ENCODE measurements around the gene LYZL4.

Gene LYZL4

DNA sequence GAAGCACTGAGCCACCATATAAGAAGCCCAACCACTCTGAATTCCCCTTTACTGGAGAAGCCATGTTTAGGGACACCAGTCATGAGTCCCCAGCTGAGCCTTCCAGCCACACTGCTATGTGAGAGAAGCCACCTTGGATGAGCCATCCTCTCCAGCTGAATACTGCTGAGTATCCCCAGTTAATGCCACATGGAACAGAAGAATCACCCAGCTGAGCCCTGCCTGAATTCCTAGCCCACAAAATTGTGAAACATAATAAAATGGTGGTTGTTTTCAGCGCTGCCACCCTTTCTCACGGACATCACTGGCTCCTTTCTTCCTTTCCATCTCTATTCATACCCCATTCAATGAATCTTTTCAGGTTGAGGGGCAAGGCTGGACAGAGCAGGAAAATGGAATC, 22.1 kb upstream of the LYZL4 start:
- H3K4me1 ChIP-seq = no peaks in the 10 kb centered on the region
- H3K27me3 ChIP-seq (ENCODE audit: control insufficient read depth, insufficient read depth, low read length) = no peaks in the 10 kb centered on the region
- H3K36me3 ChIP-seq (ENCODE audit: control insufficient read depth, insufficient read depth, low read length) = no peaks in the 10 kb centered on the region
- H3K9me3 ChIP-seq (ENCODE audit: control insufficient read depth, low read length) = no peaks in the 10 kb centered on the region
- no peak overlapping the region for H3K4me2 ChIP-seq (ENCODE audit: low read length)
- H3K9ac ChIP-seq = no peak overlapping the region
- no peak overlapping the region for H3K27ac ChIP-seq
- TF ChIP-seq, protein P1, sequence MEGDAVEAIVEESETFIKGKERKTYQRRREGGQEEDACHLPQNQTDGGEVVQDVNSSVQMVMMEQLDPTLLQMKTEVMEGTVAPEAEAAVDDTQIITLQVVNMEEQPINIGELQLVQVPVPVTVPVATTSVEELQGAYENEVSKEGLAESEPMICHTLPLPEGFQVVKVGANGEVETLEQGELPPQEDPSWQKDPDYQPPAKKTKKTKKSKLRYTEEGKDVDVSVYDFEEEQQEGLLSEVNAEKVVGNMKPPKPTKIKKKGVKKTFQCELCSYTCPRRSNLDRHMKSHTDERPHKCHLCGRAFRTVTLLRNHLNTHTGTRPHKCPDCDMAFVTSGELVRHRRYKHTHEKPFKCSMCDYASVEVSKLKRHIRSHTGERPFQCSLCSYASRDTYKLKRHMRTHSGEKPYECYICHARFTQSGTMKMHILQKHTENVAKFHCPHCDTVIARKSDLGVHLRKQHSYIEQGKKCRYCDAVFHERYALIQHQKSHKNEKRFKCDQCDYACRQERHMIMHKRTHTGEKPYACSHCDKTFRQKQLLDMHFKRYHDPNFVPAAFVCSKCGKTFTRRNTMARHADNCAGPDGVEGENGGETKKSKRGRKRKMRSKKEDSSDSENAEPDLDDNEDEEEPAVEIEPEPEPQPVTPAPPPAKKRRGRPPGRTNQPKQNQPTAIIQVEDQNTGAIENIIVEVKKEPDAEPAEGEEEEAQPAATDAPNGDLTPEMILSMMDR (IDR thresholded peaks at IDR 0.05) = no peak
- no peaks in the 10 kb centered on the region for H3K79me2 ChIP-seq
- no peak overlapping the region for H3K4me3 ChIP-seq (ENCODE audit: low read depth, low read length)
- H2AFZ ChIP-seq = no peak overlapping the region

- no peaks in the 10 kb centered on the region for H3K4me1 ChIP-seq
- no peak overlapping the region for H3K4me3 ChIP-seq (ENCODE audit: low read depth, low read length)
- no peaks in the 10 kb centered on the region for H3K36me3 ChIP-seq (ENCODE audit: control insufficient read depth, insufficient read depth, low read length)
- H3K79me2 ChIP-seq = no peaks in the 10 kb centered on the region
- no peak overlapping the region for H2AFZ ChIP-seq
- H3K4me2 ChIP-seq (ENCODE audit: low read length) = no peak overlapping the region
- H3K27me3 ChIP-seq (ENCODE audit: control insufficient read depth, insufficient read depth, low read length) = no peaks in the 10 kb centered on the region
- no peak overlapping the region for H3K27ac ChIP-seq
- H3K9me3 ChIP-seq (ENCODE audit: control insufficient read depth, low read length) = no peaks in the 10 kb centered on the region
- H3K9ac ChIP-seq = no peak overlapping the region
- TF ChIP-seq, protein P1 (IDR thresholded peaks at IDR 0.05) = no peak
Measured at GRCh38 chr3:42430781-42431532, 20.5 kb upstream of the LYZL4 start.

- H3K27ac ChIP-seq = no peak overlapping the region
- H2AFZ ChIP-seq = no peak overlapping the region
- H3K4me1 ChIP-seq = no peaks in the 10 kb centered on the region
- H3K4me3 ChIP-seq (ENCODE audit: low read depth, low read length) = no peak overlapping the region
- H3K4me2 ChIP-seq (ENCODE audit: low read length) = no peak overlapping the region
- H3K27me3 ChIP-seq (ENCODE audit: control insufficient read depth, insufficient read depth, low read length) = no peaks in the 10 kb centered on the region
- H3K9ac ChIP-seq = no peak overlapping the region
- H3K9me3 ChIP-seq (ENCODE audit: control insufficient read depth, low read length) = no peaks in the 10 kb centered on the region
- TF ChIP-seq, protein P1 (IDR thresholded peaks at IDR 0.05) = no peak
- H3K36me3 ChIP-seq (ENCODE audit: control insufficient read depth, insufficient read depth, low read length) = no peaks in the 10 kb centered on the region
- no peaks in the 10 kb centered on the region for H3K79me2 ChIP-seq
Measured at GRCh38 chr3:42428830-42429229, 18.4 kb upstream of the LYZL4 start.

GRCh38 chr3:42425736-42426407, 15.5 kb upstream of the LYZL4 start:
- H3K27me3 ChIP-seq (ENCODE audit: control insufficient read depth, insufficient read depth, low read length) = no peaks in the 10 kb centered on the region
- H3K9ac ChIP-seq = no peak overlapping the region
- H3K4me3 ChIP-seq (ENCODE audit: low read depth, low read length) = no peak overlapping the region
- H3K4me2 ChIP-seq (ENCODE audit: low read length) = no peak overlapping the region
- no peaks in the 10 kb centered on the region for H3K9me3 ChIP-seq (ENCODE audit: control insufficient read depth, low read length)
- H2AFZ ChIP-seq = no peak overlapping the region
- H3K27ac ChIP-seq = no peak overlapping the region
- no peaks in the 10 kb centered on the region for H3K4me1 ChIP-seq
- no peaks in the 10 kb centered on the region for H3K79me2 ChIP-seq
- TF ChIP-seq, protein P1 (IDR thresholded peaks at IDR 0.05) = no peak
- no peaks in the 10 kb centered on the region for H3K36me3 ChIP-seq (ENCODE audit: control insufficient read depth, insufficient read depth, low read length)
